Transverse colon (tissue), 4 donors: Measurements from ENCODE around the gene CYBC1. TPM values are rescaled to one million over a fixed set of nuclear protein-coding genes. Genes with fewer than 3 reads are reported as not detected.

Experiments
- DNase-seq: peaks from one replicate; pipeline ENCODE4 v3.0.0-alpha.2; 2019
- H3K27ac ChIP-seq, 4 donors: fragments of 200-600 bp; sonication (generic); 2 replicates each; pipeline ENCODE4 v1.5.1; 2016 to 2018; ENCODE audit warnings: inconsistent platforms in 4 of 4
- H3K27me3 ChIP-seq: fragments of 200-600 bp; sonication (generic); 2 replicates; pipeline ENCODE4 v1.5.1; 2017; ENCODE audit warnings: inconsistent platforms
- H3K36me3 ChIP-seq, 4 donors: fragments of 200-600 bp; sonication (generic); 2 replicates each; pipeline ENCODE4 v1.5.1; 2017 to 2019; ENCODE audit warnings: inconsistent platforms in 4 of 4
- H3K4me1 ChIP-seq, 4 donors: fragments of 200-600 bp; sonication (generic); 2 replicates each; pipeline ENCODE4 v1.5.1; 2017 to 2020; ENCODE audit warnings: inconsistent platforms in 4 of 4
- H3K4me3 ChIP-seq, 4 donors: fragments of 200-600 bp; sonication (generic); 1 replicate in 1 of 4; 2 replicates in 3 of 4; pipeline versions ENCODE4 v1.5.1 to v1.6.1; 2017 to 2019; ENCODE audit warnings: inconsistent platforms in 4 of 4
- H3K9me3 ChIP-seq, 2 donors: fragments of 200-600 bp; sonication (generic); 2 replicates each; pipeline ENCODE4 v1.5.1; 2017 to 2019; ENCODE audit warnings: inconsistent platforms in 2 of 2
- EP300 ChIP-seq: sonication (generic); formaldehyde crosslinking; IDR thresholded peaks from one replicate; pipeline ENCODE4 v1.6.1; 2017; ENCODE audit warnings: antibody characterized with exemption, low read depth
- POLR2A ChIP-seq: fragments of 450-650 bp; IDR thresholded peaks from one replicate; pipeline ENCODE4 v1.6.1; 2016; ENCODE audit warnings: antibody characterized with exemption, mild to moderate bottlenecking, moderate library complexity
- POLR2AphosphoS5 ChIP-seq, 3 donors: sonication (generic); formaldehyde crosslinking; IDR thresholded peaks; one replicate each; pipeline ENCODE4 v1.6.1; 2016; ENCODE audit warnings: antibody characterized with exemption in 3 of 3
- WGBS, 2 donors: methylation state at CpG; one replicate each; pipeline ENCODE4 v1.1.5; 2018; ENCODE audit warnings: low coverage in 1 of 2; 5-methylcytosine and 5-hydroxymethylcytosine counted together
- in situ Hi-C, 4 donors: fragments of 200-750 bp; cut with MboI; loops; one replicate each; pipeline versions ENCODE4 v1.15.0 to v1.15.1; 2017; ENCODE audit warnings: low sequenced_read_pairs in 3 of 4, low pct_ligation_motif_present in 1 of 4, low pct_unique_long_range_greater_than_20kb in 1 of 4
- intact Hi-C: fragments of 100-400 bp; cut with DNase I; formaldehyde crosslinking; loops from one replicate; pipeline ENCODE4 v1.15.1; 2023; ENCODE audit warnings: low total_unique reads
- total RNA-seq, 4 donors: library from RNA; depleted of rRNA; stranded (reverse); fragments of >200 nt; gene quantifications; one replicate each; pipeline ENCODE4 v1.1.0, GENCODE V29; 2016
- TF ChIP-seq, protein P1 (sequence below), 5 experiments: fragments of 200-600 bp in 3 of 5; fragments of 450-650 bp in 2 of 5; sonication (generic) in 3 of 5; IDR thresholded peaks; 1 replicate in 2 of 5; 2 replicates in 3 of 5; pipeline ENCODE4 v1.5.1; 2016 to 2017; ENCODE audit warnings: antibody characterized with exemption in 5 of 5, inconsistent platforms in 3 of 5, mild to moderate bottlenecking in 2 of 5, moderate library complexity in 1 of 5

Gene CYBC1
- total RNA-seq, 4 donors from 2014 or later = 46.2 to 212 (median 86.2) TPM

GRCh38 chr17:82477934-82478333 lies 27.4 kb upstream of the CYBC1 start:
- DNase-seq = no peak
- intact Hi-C loops (loop anchor here (1.0 kb wide), 1 partner anchor 22 kb away; no protein-coding TSS in a partner anchor), in situ Hi-C loops (no loop called here)
- Histone ChIP-seq H3K36me3 (peaks cover 0 to 57% (median 25%) of the 10 kb centered on the region in 4 donors), H3K27ac (no peak overlapping the region), H3K9me3 (no peaks in the 10 kb centered on the region), H3K4me3 (no peak overlapping the region), H3K4me1 (no peaks in the 10 kb centered on the region), H3K27me3 (no peaks in the 10 kb centered on the region)
- TF ChIP-seq, protein P1, sequence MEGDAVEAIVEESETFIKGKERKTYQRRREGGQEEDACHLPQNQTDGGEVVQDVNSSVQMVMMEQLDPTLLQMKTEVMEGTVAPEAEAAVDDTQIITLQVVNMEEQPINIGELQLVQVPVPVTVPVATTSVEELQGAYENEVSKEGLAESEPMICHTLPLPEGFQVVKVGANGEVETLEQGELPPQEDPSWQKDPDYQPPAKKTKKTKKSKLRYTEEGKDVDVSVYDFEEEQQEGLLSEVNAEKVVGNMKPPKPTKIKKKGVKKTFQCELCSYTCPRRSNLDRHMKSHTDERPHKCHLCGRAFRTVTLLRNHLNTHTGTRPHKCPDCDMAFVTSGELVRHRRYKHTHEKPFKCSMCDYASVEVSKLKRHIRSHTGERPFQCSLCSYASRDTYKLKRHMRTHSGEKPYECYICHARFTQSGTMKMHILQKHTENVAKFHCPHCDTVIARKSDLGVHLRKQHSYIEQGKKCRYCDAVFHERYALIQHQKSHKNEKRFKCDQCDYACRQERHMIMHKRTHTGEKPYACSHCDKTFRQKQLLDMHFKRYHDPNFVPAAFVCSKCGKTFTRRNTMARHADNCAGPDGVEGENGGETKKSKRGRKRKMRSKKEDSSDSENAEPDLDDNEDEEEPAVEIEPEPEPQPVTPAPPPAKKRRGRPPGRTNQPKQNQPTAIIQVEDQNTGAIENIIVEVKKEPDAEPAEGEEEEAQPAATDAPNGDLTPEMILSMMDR (IDR thresholded peaks at IDR 0.05) = no peak
- TF ChIP-seq POLR2A (no peak), POLR2AphosphoS5 (IDR thresholded peaks at IDR 0.05) (no peak), EP300 (no peak)
- 88 to 100% methylated on average over 1 to 8 of the region's 8 CpGs for WGBS, 2 donors

DNA sequence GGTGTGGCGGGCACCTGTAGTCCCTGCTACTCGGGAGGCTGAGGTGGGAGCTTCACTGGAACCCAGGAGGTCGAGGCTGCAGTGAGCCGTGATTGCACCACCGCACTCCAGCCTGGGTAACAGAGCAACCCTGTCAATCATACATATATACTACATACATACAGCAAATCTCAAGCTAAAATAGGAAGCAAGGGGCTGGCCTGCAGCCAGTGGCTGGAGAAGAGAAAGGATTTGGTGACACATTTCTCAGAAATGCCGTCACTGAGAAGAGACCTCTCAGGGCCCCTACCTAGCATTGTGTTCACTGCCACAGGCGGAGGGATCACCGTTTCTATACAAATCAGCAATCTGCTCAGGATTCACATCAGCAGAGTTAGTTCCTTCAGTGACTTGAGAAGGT lies 24.9 kb upstream of the CYBC1 start:
- Histone ChIP-seq H3K36me3 (peaks cover 0 to 58% (median 26%) of the 10 kb centered on the region in 4 donors), H3K27ac (no peak overlapping the region), H3K9me3 (no peaks in the 10 kb centered on the region), H3K4me3 (no peak overlapping the region), H3K4me1 (no peaks in the 10 kb centered on the region), H3K27me3 (no peaks in the 10 kb centered on the region)
- no peak for DNase-seq
- intact Hi-C loops (no loop called here), in situ Hi-C loops (no loop called here)
- 85 to 92% methylated on average over 7 to 8 of the region's 8 CpGs for WGBS, 2 donors
- TF ChIP-seq POLR2AphosphoS5 (IDR thresholded peaks at IDR 0.05) = no peak
- TF ChIP-seq, protein P1 (IDR thresholded peaks at IDR 0.05) = no peak
- no peak for TF ChIP-seq EP300
- no peak for TF ChIP-seq POLR2A

DNA sequence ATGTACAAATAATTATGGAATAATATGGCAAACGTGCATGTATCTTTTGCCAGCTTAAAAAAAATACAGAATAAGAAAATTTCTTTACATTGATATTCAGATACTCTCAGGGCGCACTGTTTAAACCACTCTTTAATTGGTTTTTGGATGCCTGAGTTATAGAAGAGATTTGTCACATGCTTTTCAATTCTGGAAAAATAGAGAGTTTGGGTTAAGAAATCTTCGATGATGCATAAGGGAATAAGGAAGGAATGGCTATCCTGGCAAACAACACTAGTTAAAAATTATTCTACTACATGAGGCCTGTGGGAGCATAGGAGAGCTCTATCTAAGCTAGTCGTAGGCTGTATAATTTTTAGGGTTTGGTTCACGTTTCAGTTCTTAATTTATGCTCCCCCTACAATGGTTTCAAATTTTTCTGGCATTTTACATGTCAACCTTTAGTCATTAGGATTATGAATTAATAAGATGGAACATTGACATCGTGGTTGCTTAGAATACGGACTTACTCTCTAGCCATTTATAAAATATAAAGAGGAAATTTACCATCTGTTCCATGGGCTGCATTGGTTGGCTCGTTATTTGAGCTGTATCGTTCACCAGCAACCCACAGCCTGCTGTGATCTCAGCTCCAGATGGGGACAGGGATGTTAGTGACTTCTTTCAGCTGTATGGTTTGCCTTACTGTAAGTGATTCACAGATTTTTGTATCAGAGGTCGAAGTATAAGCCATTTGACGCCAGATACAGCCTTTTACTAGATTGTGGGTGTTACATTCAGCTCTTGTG lies 23.9 kb upstream of the CYBC1 start:
- 83 to 87% methylated on average over 9 to 11 of the region's 11 CpGs for WGBS, 2 donors
- H3K4me3 ChIP-seq = no peak overlapping the region
- no peak overlapping the region for H3K27ac ChIP-seq
- in situ Hi-C loops = no loop called here
- peaks cover 0 to 53% (median 25%) of the 10 kb centered on the region in 4 donors for H3K36me3 ChIP-seq
- intact Hi-C loops = no loop called here
- DNase-seq = no peak
- no peak for TF ChIP-seq EP300
- no peak for TF ChIP-seq POLR2AphosphoS5 (IDR thresholded peaks at IDR 0.05)
- no peak for TF ChIP-seq POLR2A
- TF ChIP-seq, protein P1 (IDR thresholded peaks at IDR 0.05) = no peak
- H3K27me3 ChIP-seq = no peaks in the 10 kb centered on the region
- no peaks in the 10 kb centered on the region for H3K9me3 ChIP-seq
- no peaks in the 10 kb centered on the region for H3K4me1 ChIP-seq

DNA sequence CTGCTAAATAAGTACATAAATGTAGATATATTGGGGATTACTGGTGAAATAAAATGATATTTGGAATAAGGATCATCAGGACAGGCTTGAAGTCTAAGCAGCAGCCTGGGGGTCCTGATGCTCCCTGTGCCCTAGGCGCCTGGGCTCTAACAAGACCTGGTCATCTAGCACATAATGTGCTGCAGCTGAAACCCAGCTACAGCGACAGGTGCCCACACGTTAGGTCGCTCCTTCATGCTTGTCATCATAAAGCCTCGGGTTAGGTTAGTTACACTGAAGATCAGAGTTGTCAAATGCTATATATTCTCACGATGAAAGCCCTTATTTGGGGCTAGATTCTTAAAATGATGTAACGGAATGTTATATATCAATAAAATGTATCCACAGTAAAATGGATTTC lies 19.5 kb upstream of the CYBC1 start:
- H3K27me3 ChIP-seq = no peaks in the 10 kb centered on the region
- no peak overlapping the region for H3K27ac ChIP-seq
- in situ Hi-C loops = no loop called here
- H3K9me3 ChIP-seq = no peaks in the 10 kb centered on the region
- no peak overlapping the region for H3K4me3 ChIP-seq
- no peaks in the 10 kb centered on the region for H3K4me1 ChIP-seq
- H3K36me3 ChIP-seq = peaks cover 0 to 75% (median 32%) of the 10 kb centered on the region in 4 donors
- intact Hi-C loops = no loop called here
- WGBS, 2 donors = 93 to 100% methylated on average over 3 to 7 of the region's 7 CpGs
- TF ChIP-seq, protein P1 (IDR thresholded peaks at IDR 0.05) = no peak
- no peak for DNase-seq
